Hypothalamus (tissue), 51 donors: ENCODE results near the gene UCKL1.

Source experiments
- DNase-seq, 51 donors: peaks; one replicate each; lab custom pipeline; 2025; lab: John Stamatoyannopoulos, UW

The UCKL1 gene

GRCh38 chr20:63945921-63946920, 10.0 kb downstream of the UCKL1 start:
- DNase-seq = no peak

- DNase-seq = no peak
These were observed 11.1 kb downstream of the UCKL1 start for GRCh38 chr20:63945031-63945658.

DNA sequence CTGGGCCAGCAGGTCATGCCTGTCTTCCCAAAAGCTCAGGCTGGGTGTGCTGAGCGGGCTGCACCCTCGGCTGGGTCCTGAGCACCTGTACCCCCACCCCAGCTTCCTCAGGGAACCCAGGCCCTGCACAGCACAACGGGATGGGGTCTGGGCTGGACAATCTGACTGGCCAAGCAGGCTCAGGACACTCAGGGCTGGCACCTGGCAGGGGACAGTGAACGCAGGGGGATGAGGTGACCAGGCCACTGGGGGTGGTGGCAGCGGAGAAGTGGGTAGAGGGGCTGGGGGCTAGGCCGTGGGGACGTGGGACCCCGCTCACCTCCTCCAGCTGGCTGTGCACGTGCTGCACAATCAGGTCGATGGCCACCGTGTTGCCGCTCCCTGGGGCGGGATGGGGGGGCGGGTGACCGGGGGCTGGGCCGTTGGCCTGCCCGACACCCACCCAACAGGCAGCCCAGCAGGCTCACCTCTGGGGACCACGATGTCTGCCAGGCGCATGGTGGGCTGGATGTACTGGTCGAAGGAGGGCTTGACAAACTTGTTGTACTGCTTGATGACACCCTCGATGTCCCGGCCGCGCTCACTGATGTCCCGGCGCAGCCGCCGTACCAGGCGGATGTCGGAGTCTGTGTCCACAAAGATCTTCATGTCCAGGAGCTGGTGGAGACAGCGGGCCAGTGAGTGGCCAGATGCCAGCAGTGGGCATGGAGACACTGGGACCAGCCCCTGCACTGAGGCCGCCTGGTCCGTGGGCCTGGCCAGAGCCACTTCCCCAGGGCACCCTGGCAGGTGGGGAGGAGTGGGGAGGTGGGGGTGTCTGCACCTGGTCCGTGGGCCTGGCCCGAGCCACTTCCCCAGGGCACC, 11.9 kb downstream of the UCKL1 start:
- DNase-seq = no peak

GRCh38 chr20:63943808-63944077, 12.5 kb downstream of the UCKL1 start:
- no peak for DNase-seq

DNA sequence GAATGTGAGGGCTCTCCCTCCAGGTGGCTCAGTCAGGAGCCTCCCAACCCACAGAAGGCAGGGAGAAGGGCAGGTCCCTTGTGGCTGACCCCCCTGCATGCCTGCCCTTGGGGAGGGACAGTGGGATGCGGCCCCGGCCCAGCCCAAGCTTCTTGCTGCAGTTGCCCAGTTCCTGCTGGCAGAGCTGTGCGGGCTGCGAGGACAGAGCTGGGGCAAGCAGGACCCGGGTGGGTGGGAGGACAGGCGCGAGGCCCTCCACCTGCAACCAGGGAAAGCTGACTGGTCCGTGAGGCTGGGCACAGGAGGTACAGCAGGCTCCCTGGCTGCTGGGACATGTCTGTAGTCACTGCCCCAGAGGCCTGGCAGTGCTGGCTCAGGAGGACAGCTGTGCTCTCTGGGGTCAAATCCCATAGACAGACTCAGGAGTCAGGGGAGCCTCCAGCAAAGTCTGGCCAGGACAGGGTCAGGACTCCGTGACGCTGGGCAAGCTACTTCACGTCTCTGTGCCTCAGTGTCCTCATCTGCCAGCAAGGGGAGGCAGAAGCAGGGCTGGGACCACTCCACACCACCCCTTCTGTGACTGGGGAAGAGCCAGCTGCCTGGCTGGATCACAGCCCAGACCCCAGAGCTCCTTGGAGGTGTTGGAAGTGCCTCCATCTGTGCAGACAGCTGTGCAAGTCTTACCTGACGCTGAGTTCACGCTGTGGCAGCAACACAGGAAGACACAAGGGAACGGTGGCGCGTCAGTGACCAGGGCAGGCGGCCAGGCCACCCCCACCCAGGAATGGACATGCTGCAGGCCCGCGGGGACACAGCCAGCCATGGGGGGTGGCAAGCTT, 13.0 kb downstream of the UCKL1 start:
- DNase-seq = no peak

- DNase-seq = peak in 1 of 51 donors; percentile 36
These were observed 13.8 kb downstream of the UCKL1 start for GRCh38 chr20:63942250-63942951.

GRCh38 chr20:63941282-63942081, 14.7 kb downstream of the UCKL1 start:
- DNase-seq = no peak

DNA sequence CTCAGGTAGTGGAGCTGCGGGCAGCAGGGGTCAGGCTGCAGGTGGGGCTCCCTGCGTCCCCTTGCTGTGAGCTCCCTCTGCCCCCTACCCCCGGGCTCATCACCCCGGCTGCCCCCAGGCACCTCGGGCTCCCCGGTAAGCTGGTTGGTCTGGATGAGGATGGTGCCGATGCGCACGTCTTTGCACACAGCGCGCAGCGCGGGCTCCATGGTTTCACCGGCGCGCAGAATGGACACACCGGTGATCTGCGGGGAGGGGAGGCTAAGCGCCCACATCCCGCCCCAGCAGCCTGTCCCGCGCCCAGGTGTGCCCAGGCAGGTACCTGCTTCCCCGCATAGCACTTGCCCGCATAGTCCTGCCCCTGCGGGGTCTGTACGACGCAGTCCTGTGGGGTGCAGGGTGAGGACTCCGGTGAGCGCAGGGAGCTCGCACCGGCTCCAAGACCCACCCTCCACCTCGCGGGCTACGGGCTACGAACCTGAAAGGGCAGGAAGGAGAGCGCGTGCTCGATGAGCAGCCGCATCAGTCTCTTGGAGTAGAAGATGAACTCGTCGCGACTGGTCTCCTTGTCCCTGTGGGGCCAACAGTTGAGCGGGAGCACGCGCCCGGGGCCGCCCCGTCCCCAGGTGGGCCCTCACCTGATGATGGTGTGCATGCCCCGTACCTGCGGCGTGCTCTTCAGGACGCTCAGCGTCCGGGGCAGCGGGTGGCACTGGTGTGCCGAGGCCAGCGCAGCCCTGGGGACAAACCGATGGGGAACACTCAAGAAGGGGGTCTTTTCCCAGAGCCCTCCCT, 15.5 kb downstream of the UCKL1 start:
- no peak for DNase-seq

GRCh38 chr20:63940071-63940471, 16.1 kb downstream of the UCKL1 start:
- no peak for DNase-seq

DNA sequence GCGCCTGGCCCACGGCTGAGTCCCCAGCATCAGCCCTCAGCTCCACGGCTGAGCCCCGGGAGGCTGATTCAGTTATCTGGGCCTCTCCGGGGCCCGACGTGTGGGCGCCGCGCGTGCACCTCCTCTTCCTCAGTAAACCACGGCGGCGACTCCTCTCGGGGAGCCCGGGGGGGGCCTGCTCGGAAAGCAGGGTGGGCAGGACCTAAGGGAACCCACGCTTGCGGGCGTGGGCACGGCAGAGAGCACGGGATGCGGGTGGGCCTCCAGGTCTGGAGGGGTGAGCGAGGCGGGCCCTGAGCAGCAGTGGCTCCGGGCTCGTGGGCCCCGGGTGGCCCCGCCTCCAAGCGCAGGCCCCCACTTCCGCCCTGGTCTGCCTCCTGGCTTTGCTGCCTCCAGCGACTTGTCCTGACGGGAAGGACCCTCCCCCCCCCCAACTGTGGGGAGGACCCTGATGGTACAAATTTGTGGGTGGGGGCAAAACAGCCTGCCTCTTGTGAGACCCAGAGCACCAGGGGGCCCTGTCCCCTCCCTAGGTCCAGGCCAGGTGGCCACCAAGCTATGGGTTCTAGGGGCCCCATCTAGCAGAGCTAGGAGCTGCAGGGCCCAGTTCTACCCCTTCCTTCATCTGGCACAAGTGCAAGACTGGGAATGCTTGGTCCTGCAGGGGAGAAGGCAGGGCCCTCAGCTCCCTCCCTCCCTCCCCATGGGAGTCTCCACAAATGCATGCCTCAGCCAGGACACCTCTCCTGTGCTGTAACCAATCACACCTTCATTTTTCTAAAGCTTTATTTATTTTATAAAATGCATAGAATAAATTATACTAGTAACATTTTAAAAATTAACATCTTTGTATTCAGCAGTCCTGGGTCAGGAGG, 16.9 kb downstream of the UCKL1 start:
- DNase-seq = no peak

DNA sequence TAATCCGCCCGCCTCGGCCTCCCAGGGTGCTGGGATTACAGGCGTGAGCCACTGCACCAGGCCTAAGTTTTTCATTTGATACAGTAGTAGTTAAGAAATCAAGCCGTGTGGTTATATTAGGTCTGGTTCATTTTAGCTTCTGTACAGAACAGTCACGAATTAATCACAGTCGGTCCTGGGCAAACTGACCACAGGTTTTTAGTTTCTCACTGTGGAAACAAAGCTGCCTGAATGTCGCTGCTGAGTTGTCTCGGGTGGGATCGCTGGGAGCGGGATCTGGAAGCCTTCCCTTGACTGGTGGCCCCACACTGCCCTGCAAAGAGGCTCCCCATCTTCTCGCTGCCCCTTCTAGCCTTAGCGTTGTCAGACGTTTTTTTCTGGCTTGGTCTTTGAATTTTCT, 18.6 kb downstream of the UCKL1 start:
- DNase-seq = no peak

- DNase-seq = no peak
These were observed 20.8 kb downstream of the UCKL1 start for GRCh38 chr20:63935447-63935846.

- DNase-seq = no peak
These were observed 21.7 kb downstream of the UCKL1 start for GRCh38 chr20:63934271-63935068.

- no peak for DNase-seq
These were observed 22.6 kb downstream of the UCKL1 start for GRCh38 chr20:63933646-63934045.

GRCh38 chr20:63932606-63933160, 23.5 kb downstream of the UCKL1 start:
- no peak for DNase-seq

GRCh38 chr20:63931735-63932134, 24.5 kb downstream of the UCKL1 start:
- no peak for DNase-seq
